B cell (primary cell): Measurements from ENCODE around the gene FEZF2.

ENCODE experiments used
- EZH2 ChIP-seq: IDR thresholded peaks from 2 replicates; pipeline ENCODE4 v1.6.1; 2012; ENCODE audit warnings: borderline replicate concordance, low read depth, mild to moderate bottlenecking, moderate library complexity, low read length; ENCODE audit not compliant: insufficient read depth, poor library complexity, severe bottlenecking
- TF ChIP-seq, protein P1 (sequence below): fragments of 200-600 bp; IDR thresholded peaks from one replicate; pipeline ENCODE4 v1.8.0; 2022; ENCODE audit warnings: antibody characterized with exemption, mild to moderate bottlenecking

GRCh38 chr3:62364191-62364590 is 9.2 kb downstream of the FEZF2 start:
- TF ChIP-seq, protein P1, sequence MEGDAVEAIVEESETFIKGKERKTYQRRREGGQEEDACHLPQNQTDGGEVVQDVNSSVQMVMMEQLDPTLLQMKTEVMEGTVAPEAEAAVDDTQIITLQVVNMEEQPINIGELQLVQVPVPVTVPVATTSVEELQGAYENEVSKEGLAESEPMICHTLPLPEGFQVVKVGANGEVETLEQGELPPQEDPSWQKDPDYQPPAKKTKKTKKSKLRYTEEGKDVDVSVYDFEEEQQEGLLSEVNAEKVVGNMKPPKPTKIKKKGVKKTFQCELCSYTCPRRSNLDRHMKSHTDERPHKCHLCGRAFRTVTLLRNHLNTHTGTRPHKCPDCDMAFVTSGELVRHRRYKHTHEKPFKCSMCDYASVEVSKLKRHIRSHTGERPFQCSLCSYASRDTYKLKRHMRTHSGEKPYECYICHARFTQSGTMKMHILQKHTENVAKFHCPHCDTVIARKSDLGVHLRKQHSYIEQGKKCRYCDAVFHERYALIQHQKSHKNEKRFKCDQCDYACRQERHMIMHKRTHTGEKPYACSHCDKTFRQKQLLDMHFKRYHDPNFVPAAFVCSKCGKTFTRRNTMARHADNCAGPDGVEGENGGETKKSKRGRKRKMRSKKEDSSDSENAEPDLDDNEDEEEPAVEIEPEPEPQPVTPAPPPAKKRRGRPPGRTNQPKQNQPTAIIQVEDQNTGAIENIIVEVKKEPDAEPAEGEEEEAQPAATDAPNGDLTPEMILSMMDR, result no peak
- TF ChIP-seq EZH2, result no peak
